GM20431 (cell line): Measurements from ENCODE around the gene WDR83.
"Not testable (repeated sequence)": the region's sequence is repeated elsewhere in the genome, so short reads cannot be mapped to it uniquely, and the experiment has no call there.

ENCODE experiments used
- in situ Hi-C: fragments of 300-500 bp; cut with MseI, MboI; formaldehyde crosslinking; loops from one replicate; pipeline ENCODE4 v1.15.0; 2020; ENCODE audit warnings: low sequenced_read_pairs; ENCODE audit not compliant: unreplicated experiment

The WDR83 gene

DNA sequence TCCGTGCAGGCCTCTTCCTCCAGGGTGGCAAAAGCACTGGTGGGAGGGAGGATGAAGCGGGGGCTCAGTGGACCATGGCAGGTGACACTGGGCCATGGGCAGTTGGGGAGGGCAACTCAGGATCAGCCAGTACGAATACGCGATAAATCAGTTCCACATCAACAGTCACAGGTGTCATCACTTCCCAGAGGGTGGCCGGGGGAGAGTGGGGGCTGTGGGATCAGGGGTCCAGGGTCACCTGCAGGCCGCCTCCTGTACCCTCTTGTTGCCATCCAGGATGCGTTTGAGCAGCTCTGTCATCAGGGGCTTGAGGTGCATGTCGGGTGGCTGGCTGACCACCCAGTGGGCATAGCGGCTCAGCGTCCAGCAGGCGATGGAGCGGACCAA is 39.7 kb downstream of the WDR83 start:
- in situ Hi-C loops, result no loop called here

DNA sequence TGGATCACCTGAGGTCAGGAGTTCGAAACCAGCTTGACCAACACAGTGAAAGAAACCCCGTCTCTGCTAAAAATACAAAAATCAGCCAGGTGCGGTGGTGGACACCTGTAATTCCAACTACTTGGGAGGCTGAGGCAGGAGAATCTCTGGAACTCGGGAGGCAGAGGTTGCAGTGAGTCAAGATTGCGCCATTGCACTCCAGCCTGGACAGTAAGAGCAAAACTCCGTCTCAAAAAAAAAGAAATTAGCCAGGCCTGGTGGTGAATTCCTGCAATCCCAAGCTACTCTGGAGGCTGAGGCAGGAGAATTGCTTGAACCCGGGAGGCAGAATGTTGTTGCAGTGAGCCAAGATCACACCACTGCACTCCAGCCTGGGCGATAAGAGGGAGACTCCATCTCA is 42.0 kb downstream of the WDR83 start:
- in situ Hi-C loops, result no loop called here

DNA sequence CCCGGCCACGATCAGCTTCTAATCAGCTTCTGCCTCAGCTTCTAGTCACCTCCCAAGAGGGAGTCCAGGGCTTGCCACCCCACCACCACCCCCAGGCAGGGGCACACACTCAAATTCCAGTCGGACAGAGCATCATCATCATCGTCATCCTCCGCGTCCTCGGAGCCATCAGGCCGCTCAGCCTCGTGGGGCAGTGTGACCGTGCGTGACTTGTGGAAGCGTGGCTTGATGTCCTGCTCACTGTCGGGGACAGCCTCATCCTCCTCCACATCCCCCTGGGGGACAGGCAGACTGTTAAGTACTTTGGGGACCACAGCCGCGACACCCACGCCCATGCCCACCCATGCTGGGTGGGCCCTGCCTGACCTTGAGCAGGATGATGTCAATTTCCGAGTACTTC is 44.6 kb downstream of the WDR83 start:
- in situ Hi-C loops, result no loop called here

DNA sequence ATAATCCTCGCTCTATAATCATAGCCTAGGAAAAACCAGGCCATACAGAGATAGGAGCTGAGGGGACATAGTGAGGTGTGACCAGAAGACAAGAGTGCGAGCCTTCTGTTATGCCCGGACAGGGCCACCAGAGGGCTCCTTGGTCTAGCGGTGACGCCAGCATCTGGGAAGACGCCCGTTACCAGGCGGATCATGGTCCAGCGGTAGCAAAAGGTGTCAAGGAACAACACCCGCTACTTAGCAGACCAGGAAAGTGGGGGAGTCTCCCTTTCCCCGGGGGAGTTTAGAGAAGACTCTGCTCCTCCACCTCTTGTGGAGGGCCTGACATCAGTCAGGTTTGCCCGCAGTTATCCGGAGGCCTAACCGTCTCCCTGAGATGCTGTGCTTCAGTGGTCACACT is 45.5 kb downstream of the WDR83 start:
- in situ Hi-C loops, result not testable (repeated sequence)

DNA sequence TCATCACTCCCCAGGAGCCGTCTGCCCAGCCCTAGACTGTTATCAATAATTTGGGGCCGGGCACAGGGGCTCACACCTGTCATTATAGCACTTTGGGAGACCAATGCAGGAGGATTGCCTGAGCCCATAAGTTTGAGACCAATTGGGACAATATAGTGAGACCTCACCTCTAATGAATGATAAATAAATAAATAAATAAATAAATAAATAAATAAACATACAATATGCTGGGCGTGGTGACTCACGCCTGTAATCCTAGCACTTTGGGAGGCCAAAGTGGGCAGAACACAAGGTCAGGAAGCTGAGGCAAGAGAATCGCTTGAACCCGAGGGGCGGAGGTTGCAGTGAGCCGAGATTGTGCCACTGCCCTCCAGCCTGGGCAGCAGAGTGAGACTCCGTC is 46.7 kb downstream of the WDR83 start:
- in situ Hi-C loops, result not testable (repeated sequence)

DNA sequence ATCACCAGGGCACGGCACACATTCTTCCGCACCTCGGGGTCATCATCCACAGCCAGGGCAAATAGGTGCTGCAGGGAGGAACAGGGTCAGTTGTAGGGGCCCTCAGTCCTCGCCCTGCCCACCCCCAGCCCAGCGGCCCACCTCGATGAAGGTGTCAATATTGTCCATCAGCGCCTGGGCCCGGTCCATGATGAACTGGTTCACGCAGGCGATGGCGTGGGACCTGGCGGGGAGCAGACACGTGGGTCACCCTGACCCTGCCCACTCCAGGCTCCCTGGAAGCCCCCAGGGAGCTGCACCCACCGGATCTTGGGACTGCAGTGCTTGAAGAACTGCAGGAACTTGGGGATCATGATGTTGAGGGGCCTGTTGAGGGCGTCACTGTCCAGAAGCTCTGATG is 48.5 kb downstream of the WDR83 start:
- in situ Hi-C loops, result no loop called here

DNA sequence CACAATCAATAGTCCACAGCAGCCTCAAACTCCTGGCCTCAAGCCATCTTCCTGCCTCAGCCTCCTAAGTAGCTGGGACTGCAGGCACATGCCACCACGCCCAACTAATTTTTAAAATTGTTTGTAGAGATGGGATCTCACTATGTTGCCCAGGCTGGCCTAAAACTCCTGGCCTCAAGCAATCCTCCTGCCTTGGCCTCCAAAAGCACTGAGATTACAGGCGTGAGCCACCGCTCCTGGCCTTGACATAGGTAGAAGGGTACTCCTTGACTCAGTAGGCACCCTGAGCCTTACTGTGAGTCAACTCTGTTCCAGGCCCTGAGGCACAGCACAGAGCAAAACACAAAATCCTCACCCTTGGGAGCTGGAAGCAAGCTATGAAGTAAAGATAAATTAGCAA is 49.3 kb downstream of the WDR83 start:
- in situ Hi-C loops, result no loop called here

DNA sequence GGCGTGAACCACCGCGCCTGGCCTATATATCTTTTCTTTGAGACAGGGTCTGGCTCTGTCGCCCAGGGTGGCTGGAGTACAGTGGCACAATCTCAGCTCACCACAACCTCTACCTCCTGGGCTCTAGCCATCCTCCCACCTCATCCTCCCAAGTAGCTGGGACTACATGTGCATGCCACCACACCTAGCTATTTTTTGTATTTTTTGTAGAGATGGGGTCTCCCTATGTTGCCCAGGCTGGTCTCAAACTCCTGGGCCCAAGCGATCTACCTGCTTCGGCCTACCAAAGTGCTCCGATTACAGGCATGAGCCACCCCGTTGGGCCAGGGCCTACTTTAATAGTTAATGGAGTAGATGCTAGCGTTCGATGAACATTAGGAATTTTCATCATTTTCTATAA is 53.7 kb downstream of the WDR83 start:
- in situ Hi-C loops, result no loop called here

DNA sequence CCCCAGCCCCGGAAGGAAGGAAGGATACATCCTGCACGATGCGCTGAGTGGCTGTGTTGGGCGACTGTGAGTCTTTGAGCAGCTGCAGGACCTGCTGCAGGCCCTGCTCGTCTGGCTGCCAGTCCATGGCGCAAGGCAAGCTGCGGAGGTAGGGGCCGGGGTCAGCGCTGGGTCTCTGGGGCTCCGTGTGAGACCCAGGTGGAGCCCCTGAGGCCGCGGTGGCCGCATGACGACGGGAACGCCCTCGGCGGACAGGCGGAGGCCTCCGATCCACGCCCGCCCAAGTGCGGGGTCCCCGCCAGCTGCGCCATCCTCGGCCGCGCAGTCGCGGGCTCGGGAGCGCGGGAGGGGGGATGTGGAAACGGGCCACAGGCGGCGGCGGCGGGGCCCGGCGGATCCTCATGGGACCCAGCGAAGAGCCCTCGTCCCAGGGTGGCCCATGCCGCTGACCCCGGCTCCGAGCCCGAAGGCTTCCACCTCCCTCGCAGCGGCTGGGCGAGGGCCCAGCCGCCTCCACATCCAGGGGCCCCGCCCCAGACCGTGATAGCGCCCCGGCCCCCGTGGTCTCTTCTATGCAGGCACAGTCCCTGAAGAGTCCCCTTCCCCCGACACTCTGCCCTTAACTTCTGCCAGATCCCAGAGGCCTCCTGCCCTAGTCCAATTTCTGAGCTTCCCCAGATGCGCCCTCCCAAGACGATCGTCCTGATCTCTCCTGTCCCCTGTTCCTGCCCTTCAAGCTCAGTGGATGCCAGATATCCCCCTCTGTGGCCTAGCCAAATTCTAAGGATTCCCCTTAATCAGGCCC is 54.4 kb downstream of the WDR83 start:
- in situ Hi-C loops, result no loop called here

DNA sequence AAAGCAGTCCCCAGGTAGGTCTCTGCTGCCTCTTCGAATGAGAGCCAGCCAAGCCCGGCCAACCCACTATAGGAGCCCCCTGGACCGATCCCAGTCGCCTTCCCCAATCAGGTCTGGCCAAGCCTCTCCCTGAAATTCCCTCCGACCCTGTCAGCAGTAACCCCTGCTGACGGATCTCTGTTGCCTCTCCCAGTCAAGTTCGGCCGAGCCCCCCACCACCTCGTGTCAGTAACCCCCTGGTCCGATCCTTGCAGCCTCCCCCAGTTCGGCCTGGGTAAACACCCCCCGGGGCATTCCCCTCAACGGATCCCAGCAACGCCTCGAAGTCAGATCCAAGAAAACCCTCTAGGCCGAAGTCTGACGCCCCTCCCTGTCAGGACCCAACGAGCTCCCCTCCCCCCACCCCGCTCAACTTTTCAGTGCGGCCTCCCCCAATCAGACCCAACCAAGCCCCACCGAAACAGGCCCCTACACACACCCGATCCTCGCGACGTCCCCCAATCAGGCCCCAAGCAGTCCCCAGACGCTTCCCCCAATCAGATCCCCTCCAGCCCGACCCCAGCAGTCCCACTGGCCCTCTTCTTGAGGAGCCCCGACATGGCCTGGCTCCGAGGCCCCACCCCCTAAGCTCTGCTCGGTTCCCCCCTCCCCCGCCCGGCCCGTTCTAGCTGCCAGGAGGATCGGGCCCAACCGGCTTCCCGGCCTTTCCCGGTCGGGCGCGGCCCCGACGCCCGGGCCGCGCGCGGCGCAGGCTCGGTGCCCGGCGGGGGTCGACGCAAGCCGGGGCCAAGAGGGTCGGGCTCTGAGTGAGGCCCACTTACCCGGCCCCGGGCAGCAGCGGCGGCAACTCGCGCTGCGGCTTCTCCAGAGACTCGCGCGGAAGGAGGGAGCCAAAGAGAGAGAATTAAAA is 55.3 kb downstream of the WDR83 start:
- in situ Hi-C loops, result no loop called here

DNA sequence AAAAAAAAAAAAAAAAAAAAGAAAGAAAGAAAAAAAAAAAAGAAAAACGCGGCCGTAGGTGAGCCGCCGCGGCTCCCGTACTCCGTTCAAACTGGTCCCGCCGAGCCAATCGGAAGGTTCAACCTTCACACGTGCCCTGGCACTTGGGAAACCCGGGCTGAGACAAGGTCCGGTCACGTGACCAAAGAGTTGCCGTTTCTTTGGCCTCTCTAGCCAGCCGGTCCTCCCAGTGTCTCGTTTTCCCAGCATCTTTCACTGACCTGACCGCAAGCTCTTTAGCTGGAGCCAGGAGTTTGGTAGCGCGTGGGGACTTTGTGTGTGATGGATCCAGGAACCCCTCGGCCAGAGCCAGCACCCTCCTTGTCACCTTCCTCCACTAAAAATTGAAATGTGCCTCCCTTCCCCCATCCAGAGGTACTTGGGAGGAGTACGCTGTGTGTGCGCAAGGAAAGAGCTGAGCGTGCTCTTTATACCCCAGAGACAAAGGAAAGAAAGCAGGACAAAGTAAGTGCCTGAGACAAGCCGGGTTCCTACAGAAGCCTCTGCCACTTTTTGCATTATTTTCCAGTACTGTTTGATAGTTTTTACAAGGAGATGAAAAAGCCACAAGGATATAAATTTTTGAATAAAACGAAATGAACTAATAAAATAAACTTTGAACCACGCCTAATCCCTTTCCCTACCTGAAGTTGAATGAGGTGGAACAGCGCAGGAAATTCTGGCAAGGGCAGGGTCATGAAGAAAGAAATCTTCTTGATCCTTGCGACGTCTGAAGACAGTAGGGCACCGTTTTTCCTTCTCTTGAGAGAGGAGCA is 56.2 kb downstream of the WDR83 start:
- in situ Hi-C loops, result no loop called here

DNA sequence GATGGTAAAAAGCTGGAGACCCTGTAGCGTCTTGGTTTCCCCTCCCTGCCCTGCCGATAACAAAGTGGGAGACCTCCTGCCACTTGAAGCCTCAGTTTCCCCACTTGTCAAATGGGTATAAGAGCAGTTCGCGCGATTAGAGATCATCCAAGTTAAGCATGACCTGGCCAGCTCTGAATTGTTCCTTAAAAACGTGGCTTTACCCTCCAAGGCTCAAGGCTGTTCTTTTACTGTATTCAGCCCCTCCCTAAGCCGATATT is 56.7 kb downstream of the WDR83 start:
- in situ Hi-C loops, result no loop called here

DNA sequence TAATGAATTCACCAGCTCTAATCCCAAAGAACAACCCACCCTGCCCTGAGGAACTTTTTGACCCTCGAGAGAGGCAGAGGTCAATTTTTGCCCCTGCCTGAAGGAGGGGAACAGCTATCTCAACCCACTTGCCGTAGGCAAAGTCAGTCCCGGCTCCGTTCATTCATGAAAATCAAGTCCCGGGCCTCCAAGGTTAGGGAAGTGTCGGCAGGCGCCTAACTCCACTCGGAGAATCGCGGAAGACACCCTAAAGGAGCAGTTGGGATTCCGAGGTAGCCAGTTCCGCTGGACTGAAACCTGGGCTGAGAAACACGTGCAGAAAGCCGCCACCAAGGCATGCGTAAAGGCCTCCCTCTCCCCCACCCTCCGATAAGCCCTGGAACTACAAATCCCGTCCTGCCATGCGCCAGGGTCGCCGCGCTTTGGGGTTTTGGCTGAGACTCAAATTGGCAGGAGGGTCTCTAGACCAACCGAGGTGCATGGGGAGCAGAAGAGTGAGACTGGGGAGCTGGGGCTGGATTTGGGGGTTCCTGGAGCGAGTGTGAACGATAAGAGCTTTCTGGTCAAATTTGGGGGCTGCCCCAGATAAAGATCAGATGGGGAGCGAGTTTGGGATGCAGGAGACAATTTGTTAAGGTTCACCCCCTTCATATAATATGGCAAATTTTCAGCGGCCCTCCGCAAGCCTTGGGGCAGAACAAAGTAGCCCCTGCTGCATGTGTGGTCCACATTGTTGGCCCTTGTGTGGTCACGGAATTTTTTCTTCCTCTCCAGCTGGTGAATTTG is 57.2 kb downstream of the WDR83 start, which contains the start of gene TNPO2:
TSS of gene TNPO2 (minus strand) at position 292 of the 786 bp plus-strand sequence. CDS start 2,955 bp downstream, outside the sequence.
- in situ Hi-C loops, result no loop called here
